ENCODE results near the gene CTNNA2. TPM values are rescaled to one million over a fixed set of nuclear protein-coding genes. Genes with fewer than 3 reads are reported as not detected.

CTNNA2 gene
- total RNA-seq, 4 donors from 2014 or later, result 0.40 to 1.7 (median 1.5) TPM; not detected in 1

DNA sequence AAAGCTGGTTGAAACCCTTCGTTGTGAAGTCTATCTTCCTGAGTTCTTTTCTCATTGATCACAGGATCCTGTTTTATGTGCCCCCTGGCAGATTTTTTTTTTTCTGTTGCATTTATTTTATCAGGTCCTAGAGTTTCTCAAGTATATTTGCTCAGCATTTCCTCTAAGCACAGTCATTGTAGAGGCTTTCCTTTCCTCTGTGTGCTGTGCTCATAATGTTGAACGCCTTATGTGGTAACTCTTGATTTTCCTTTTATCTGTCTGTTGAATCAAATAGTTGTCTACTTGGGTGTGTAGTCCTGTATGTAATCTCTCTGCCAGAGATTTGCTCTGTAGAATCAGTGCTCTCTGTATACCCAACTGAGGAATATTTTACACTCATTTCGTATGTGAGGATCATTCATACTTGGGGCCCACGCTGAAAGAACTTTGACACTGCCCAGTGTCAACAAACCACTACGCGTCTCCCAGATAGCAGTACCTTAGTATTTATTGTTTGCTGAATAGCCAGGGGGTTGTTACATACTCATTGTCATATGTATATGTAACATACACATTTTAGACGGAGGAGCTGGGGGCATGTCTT is 118.2 kb downstream of the CTNNA2 start:
- no peaks in the 10 kb centered on the region for H3K4me1 ChIP-seq
- H3K9me3 ChIP-seq, result no peaks in the 10 kb centered on the region
- in situ Hi-C loops (cut with MboI; ENCODE audit: low pct_ligation_motif_present in 1 of 4, low pct_unique_long_range_greater_than_20kb in 1 of 4, low sequenced_read_pairs in 3 of 4) (no loop called here), intact Hi-C loops (cut with DNase I; ENCODE audit: low total_unique reads) (no loop called here)
- H3K27ac ChIP-seq, result no peak overlapping the region
- no peak for TF ChIP-seq POLR2AphosphoS5 (IDR thresholded peaks at IDR 0.05)
- TF ChIP-seq POLR2A (IDR thresholded peaks at IDR 0.05), result no peak
- H3K27me3 ChIP-seq, result no peaks in the 10 kb centered on the region
- H3K36me3 ChIP-seq, result no peaks in the 10 kb centered on the region
- no peak overlapping the region for H3K4me3 ChIP-seq
- no peak for DNase-seq
- WGBS, 2 donors (ENCODE audit: low coverage in 1 of 2), result 41 to 47% methylated on average over 7 of the region's 7 CpGs

DNA sequence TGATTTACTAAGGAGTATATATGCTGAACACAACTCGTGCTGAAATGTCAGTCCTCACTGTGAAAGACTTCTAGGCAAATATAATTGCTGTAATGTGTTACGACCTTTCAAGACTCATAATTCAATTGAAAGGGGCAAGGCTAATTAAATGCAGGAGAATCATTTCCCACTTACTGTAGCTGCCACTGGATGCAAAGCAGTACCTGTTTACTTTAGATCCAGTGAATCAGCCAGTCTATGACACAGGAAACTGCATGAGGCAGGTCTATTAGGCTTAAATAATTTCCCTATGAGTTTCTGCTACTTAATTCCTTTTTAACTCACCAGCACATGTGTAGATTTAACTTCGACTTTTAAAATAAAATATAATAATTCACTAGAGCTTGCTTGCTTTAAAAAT is 125.6 kb downstream of the CTNNA2 start:
- H3K9me3 ChIP-seq, result no peaks in the 10 kb centered on the region
- H3K4me3 ChIP-seq, result no peak overlapping the region

DNA sequence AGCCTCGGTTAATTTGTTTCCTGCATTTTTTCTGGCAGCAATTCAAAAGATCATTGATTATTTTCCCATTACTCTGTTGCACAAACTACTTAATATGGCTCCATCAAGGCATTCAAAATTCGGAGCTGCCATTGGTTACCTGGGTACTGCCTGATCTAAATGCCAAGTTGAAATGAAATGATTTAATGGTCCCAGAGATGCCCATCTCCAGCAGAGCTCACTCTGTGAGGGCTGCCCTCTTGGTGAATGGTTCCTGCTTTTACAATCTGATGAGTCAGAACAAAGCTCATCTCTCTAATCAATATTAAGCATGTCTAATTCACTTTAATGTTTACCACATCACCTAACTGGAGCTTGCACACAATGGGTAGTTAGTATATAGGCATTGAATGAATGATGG is 126.1 kb downstream of the CTNNA2 start:
- Histone ChIP-seq H3K27me3 (no peaks in the 10 kb centered on the region), H3K4me3 (no peak overlapping the region), H3K4me1 (no peaks in the 10 kb centered on the region), H3K36me3 (no peaks in the 10 kb centered on the region), H3K9me3 (no peaks in the 10 kb centered on the region), H3K27ac (no peak overlapping the region)
- DNase-seq, result no peak
- WGBS, 2 donors (ENCODE audit: low coverage in 1 of 2), result 75 to 79% methylated on average over 2 of the region's 2 CpGs
- TF ChIP-seq POLR2AphosphoS5 (IDR thresholded peaks at IDR 0.05) (no peak), POLR2A (IDR thresholded peaks at IDR 0.05) (no peak), EP300 (IDR thresholded peaks at IDR 0.05; ENCODE audit: low read depth) (no peak)
- TF ChIP-seq, protein P1, sequence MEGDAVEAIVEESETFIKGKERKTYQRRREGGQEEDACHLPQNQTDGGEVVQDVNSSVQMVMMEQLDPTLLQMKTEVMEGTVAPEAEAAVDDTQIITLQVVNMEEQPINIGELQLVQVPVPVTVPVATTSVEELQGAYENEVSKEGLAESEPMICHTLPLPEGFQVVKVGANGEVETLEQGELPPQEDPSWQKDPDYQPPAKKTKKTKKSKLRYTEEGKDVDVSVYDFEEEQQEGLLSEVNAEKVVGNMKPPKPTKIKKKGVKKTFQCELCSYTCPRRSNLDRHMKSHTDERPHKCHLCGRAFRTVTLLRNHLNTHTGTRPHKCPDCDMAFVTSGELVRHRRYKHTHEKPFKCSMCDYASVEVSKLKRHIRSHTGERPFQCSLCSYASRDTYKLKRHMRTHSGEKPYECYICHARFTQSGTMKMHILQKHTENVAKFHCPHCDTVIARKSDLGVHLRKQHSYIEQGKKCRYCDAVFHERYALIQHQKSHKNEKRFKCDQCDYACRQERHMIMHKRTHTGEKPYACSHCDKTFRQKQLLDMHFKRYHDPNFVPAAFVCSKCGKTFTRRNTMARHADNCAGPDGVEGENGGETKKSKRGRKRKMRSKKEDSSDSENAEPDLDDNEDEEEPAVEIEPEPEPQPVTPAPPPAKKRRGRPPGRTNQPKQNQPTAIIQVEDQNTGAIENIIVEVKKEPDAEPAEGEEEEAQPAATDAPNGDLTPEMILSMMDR (IDR thresholded peaks at IDR 0.05), result no peak
- in situ Hi-C loops (cut with MboI; ENCODE audit: low pct_ligation_motif_present in 1 of 4, low pct_unique_long_range_greater_than_20kb in 1 of 4, low sequenced_read_pairs in 3 of 4) (no loop called here), intact Hi-C loops (cut with DNase I; ENCODE audit: low total_unique reads) (no loop called here)

More for the DNA sequence above, 125.6 kb downstream of the CTNNA2 start:
- DNase-seq, result no peak
- 61 to 63% methylated on average over 3 of the region's 3 CpGs for WGBS, 2 donors (ENCODE audit: low coverage in 1 of 2)
- in situ Hi-C loops (cut with MboI; ENCODE audit: low pct_ligation_motif_present in 1 of 4, low pct_unique_long_range_greater_than_20kb in 1 of 4, low sequenced_read_pairs in 3 of 4) (no loop called here), intact Hi-C loops (cut with DNase I; ENCODE audit: low total_unique reads) (no loop called here)
- Histone ChIP-seq H3K36me3 (no peaks in the 10 kb centered on the region), H3K27ac (no peak overlapping the region), H3K4me1 (no peaks in the 10 kb centered on the region), H3K27me3 (no peaks in the 10 kb centered on the region)
- TF ChIP-seq POLR2A (IDR thresholded peaks at IDR 0.05), result no peak
- no peak for TF ChIP-seq EP300 (IDR thresholded peaks at IDR 0.05; ENCODE audit: low read depth)
- no peak for TF ChIP-seq POLR2AphosphoS5 (IDR thresholded peaks at IDR 0.05)

DNA sequence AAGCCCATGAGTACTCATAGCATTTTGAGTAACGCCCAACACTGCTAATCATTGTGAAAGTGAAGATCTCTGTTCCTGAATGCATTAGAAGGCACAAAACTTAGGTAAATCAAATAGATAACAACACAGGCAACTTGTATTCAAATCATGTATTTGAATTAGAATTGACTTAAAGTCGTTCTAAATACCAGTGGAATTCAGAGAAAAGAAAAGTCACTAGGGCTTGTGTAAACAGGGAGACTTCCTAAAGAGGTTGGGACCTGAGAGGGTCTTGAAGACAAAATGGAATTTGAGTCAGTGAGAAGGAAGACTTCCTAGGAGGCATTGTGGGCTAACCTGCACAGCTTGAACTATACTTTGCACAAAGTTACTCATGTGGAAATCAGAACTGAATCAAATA is 127.2 kb downstream of the CTNNA2 start:
- TF ChIP-seq, protein P1 (IDR thresholded peaks at IDR 0.05), result no peak
- TF ChIP-seq POLR2AphosphoS5 (IDR thresholded peaks at IDR 0.05) (no peak), POLR2A (IDR thresholded peaks at IDR 0.05) (no peak), EP300 (IDR thresholded peaks at IDR 0.05; ENCODE audit: low read depth) (no peak)
- in situ Hi-C loops (cut with MboI; ENCODE audit: low pct_ligation_motif_present in 1 of 4, low pct_unique_long_range_greater_than_20kb in 1 of 4, low sequenced_read_pairs in 3 of 4), result no loop called here
- no peak for DNase-seq
- Histone ChIP-seq H3K36me3 (no peaks in the 10 kb centered on the region), H3K4me1 (no peaks in the 10 kb centered on the region), H3K27ac (no peak overlapping the region), H3K4me3 (no peak overlapping the region), H3K9me3 (no peaks in the 10 kb centered on the region), H3K27me3 (no peaks in the 10 kb centered on the region)
- 33 to 45% methylated on average over 2 of the region's 2 CpGs for WGBS, 2 donors (ENCODE audit: low coverage in 1 of 2)
- intact Hi-C loops (cut with DNase I; ENCODE audit: low total_unique reads), result no loop called here

DNA sequence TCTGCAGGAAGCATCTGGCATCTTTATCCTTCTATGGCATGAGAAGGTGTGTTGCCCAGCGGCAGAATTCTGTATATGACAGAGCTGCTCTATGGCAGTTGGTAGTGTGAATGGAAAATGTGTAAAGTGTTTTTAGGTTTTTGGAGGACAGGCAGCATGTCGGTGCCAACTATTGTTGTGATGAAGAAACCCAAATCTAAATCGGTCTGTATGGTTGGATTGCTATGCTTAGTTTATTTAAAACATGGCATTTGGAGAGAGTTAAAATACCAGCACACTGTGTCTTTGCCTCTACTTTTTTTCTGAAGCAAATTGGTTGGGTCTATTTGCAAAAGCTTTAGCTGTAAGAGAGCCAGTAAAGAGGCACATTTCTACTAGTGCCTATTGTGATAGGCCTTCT is 136.7 kb downstream of the CTNNA2 start:
- TF ChIP-seq POLR2AphosphoS5 (IDR thresholded peaks at IDR 0.05) (no peak), POLR2A (IDR thresholded peaks at IDR 0.05) (no peak), EP300 (IDR thresholded peaks at IDR 0.05; ENCODE audit: low read depth) (no peak)
- TF ChIP-seq, protein P1 (IDR thresholded peaks at IDR 0.05), result no peak
- in situ Hi-C loops (cut with MboI; ENCODE audit: low pct_ligation_motif_present in 1 of 4, low pct_unique_long_range_greater_than_20kb in 1 of 4, low sequenced_read_pairs in 3 of 4), result no loop called here
- no peaks in the 10 kb centered on the region for H3K4me1 ChIP-seq
- no peaks in the 10 kb centered on the region for H3K36me3 ChIP-seq
- no peak overlapping the region for H3K27ac ChIP-seq
- no peak overlapping the region for H3K4me3 ChIP-seq
- 88 to 92% methylated on average over 3 of the region's 3 CpGs for WGBS, 2 donors (ENCODE audit: low coverage in 1 of 2)
- intact Hi-C loops (cut with DNase I; ENCODE audit: low total_unique reads), result no loop called here
- H3K9me3 ChIP-seq, result no peaks in the 10 kb centered on the region
- H3K27me3 ChIP-seq, result no peaks in the 10 kb centered on the region
- DNase-seq, result no peak

Data from transverse colon (tissue), 4 donors.